ENCODE results near the gene TOR1A. TPM values are rescaled to one million over a fixed set of nuclear protein-coding genes. Genes with fewer than 3 reads are reported as not detected.

TOR1A gene
- total and polyA plus RNA-seq, 2 experiments from 2014 or later = 23.6 to 45.7 TPM

GRCh38 chr9:129802833-129803675, 20.9 kb downstream of the TOR1A start, which contains the start of gene TOR1B:
Gene TOR1B (plus strand): TSS chr9:129803184. CDS start chr9:129803213, 29 bp downstream.
- Histone ChIP-seq H4K20me1 (replicated peaks; ENCODE audit: insufficient read depth) (peaks cover 7% of the 10 kb centered on the region), H3K4me3 (peak within 1 kb of the TSS; percentile 94), H3K4me1 (ENCODE audit: insufficient read depth) (no peaks in the 10 kb centered on the region; the same call in 1 of the 2 replicates), H3K27ac (ENCODE audit: low read depth) (0 out of 2 replicates have a peak within 1 kb of the TSS, but pooled peaks have one; percentile 34), H3K36me3 (ENCODE audit: insufficient read depth) (no peaks in the 10 kb centered on the region), H3K9me2 (ENCODE audit: insufficient read depth) (no peaks in the 10 kb centered on the region), H3K27me3 (ENCODE audit: insufficient read depth) (no peaks in the 10 kb centered on the region), H3F3A (replicated peaks; ENCODE audit: low read depth) (no peaks in the 10 kb centered on the region), H3K79me2 (replicated peaks; ENCODE audit: insufficient read depth) (peaks cover 16% of the 10 kb centered on the region; the same call in 1 of the 2 replicates), H3K4me2 (peak within 1 kb of the TSS; percentile 99), H2AFZ (peak within 1 kb of the TSS; percentile 76)
- H3K9me3 Mint-ChIP-seq = no peaks in the 10 kb centered on the region; the same call in 2 of the 3 replicates
- ATAC-seq = peak; percentile 93
- peak within 1 kb of the TSS; percentile 70; the same call in 1 of the 2 replicates for H3K27ac Mint-ChIP-seq
- TF ChIP-seq POLR2AphosphoS5 (IDR thresholded peaks at IDR 0.05; ENCODE audit: low read depth) (peak; percentile 96), CREB1 (CRISPR knock-in tag; IDR thresholded peaks at IDR 0.05; ENCODE audit: low read depth) (peak; percentile 93), STAT1 (IDR thresholded peaks at IDR 0.05; ENCODE audit: unreplicated experiment) (no peak), EZH2 (IDR thresholded peaks at IDR 0.05; ENCODE audit: low read depth, unreplicated experiment) (no peak), NANOG (IDR thresholded peaks at IDR 0.05; ENCODE audit: borderline replicate concordance) (no peak), JUNB (IDR thresholded peaks at IDR 0.05; ENCODE audit: unreplicated experiment) (no peak), REST (IDR thresholded peaks at IDR 0.05; ENCODE audit: unreplicated experiment) (no peak), EZH2phosphoT487 (IDR thresholded peaks at IDR 0.05; ENCODE audit: unreplicated experiment) (no peak), ZNF114 (CRISPR knock-in tag; IDR thresholded peaks at IDR 0.05) (no peak), ZNF331 (CRISPR knock-in tag; IDR thresholded peaks at IDR 0.05; ENCODE audit: low read depth) (no peak)
- TF ChIP-seq, protein P1, sequence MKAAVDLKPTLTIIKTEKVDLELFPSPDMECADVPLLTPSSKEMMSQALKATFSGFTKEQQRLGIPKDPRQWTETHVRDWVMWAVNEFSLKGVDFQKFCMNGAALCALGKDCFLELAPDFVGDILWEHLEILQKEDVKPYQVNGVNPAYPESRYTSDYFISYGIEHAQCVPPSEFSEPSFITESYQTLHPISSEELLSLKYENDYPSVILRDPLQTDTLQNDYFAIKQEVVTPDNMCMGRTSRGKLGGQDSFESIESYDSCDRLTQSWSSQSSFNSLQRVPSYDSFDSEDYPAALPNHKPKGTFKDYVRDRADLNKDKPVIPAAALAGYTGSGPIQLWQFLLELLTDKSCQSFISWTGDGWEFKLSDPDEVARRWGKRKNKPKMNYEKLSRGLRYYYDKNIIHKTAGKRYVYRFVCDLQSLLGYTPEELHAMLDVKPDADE (IDR thresholded peaks at IDR 0.05) = peak; percentile 86
- TF ChIP-seq, protein P2, sequence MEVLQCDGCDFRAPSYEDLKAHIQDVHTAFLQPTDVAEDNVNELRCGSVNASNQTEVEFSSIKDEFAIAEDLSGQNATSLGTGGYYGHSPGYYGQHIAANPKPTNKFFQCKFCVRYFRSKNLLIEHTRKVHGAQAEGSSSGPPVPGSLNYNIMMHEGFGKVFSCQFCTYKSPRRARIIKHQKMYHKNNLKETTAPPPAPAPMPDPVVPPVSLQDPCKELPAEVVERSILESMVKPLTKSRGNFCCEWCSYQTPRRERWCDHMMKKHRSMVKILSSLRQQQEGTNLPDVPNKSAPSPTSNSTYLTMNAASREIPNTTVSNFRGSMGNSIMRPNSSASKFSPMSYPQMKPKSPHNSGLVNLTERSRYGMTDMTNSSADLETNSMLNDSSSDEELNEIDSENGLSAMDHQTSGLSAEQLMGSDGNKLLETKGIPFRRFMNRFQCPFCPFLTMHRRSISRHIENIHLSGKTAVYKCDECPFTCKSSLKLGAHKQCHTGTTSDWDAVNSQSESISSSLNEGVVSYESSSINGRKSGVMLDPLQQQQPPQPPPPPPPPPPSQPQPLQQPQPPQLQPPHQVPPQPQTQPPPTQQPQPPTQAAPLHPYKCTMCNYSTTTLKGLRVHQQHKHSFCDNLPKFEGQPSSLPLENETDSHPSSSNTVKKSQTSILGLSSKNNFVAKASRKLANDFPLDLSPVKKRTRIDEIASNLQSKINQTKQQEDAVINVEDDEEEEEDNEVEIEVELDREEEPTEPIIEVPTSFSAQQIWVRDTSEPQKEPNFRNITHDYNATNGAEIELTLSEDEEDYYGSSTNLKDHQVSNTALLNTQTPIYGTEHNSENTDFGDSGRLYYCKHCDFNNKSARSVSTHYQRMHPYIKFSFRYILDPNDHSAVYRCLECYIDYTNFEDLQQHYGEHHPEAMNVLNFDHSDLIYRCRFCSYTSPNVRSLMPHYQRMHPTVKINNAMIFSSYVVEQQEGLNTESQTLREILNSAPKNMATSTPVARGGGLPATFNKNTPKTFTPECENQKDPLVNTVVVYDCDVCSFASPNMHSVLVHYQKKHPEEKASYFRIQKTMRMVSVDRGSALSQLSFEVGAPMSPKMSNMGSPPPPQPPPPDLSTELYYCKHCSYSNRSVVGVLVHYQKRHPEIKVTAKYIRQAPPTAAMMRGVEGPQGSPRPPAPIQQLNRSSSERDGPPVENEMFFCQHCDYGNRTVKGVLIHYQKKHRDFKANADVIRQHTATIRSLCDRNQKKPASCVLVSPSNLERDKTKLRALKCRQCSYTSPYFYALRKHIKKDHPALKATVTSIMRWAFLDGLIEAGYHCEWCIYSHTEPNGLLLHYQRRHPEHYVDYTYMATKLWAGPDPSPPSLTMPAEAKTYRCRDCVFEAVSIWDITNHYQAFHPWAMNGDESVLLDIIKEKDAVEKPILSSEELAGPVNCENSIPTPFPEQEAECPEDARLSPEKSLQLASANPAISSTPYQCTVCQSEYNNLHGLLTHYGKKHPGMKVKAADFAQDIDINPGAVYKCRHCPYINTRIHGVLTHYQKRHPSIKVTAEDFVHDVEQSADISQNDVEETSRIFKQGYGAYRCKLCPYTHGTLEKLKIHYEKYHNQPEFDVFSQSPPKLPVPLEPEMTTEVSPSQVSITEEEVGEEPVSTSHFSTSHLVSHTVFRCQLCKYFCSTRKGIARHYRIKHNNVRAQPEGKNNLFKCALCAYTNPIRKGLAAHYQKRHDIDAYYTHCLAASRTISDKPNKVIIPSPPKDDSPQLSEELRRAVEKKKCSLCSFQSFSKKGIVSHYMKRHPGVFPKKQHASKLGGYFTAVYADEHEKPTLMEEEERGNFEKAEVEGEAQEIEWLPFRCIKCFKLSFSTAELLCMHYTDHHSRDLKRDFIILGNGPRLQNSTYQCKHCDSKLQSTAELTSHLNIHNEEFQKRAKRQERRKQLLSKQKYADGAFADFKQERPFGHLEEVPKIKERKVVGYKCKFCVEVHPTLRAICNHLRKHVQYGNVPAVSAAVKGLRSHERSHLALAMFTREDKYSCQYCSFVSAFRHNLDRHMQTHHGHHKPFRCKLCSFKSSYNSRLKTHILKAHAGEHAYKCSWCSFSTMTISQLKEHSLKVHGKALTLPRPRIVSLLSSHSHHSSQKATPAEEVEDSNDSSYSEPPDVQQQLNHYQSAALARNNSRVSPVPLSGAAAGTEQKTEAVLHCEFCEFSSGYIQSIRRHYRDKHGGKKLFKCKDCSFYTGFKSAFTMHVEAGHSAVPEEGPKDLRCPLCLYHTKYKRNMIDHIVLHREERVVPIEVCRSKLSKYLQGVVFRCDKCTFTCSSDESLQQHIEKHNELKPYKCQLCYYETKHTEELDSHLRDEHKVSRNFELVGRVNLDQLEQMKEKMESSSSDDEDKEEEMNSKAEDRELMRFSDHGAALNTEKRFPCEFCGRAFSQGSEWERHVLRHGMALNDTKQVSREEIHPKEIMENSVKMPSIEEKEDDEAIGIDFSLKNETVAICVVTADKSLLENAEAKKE (CRISPR knock-in tag; IDR thresholded peaks at IDR 0.05) = no peak
- TF ChIP-seq, protein P3, sequence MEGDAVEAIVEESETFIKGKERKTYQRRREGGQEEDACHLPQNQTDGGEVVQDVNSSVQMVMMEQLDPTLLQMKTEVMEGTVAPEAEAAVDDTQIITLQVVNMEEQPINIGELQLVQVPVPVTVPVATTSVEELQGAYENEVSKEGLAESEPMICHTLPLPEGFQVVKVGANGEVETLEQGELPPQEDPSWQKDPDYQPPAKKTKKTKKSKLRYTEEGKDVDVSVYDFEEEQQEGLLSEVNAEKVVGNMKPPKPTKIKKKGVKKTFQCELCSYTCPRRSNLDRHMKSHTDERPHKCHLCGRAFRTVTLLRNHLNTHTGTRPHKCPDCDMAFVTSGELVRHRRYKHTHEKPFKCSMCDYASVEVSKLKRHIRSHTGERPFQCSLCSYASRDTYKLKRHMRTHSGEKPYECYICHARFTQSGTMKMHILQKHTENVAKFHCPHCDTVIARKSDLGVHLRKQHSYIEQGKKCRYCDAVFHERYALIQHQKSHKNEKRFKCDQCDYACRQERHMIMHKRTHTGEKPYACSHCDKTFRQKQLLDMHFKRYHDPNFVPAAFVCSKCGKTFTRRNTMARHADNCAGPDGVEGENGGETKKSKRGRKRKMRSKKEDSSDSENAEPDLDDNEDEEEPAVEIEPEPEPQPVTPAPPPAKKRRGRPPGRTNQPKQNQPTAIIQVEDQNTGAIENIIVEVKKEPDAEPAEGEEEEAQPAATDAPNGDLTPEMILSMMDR (conservative IDR thresholded peaks at IDR 0.05; ENCODE audit: low read depth in 2 of 2) = no peak
- peaks cover 12% of the 10 kb centered on the region for H3K27me3 Mint-ChIP-seq (ENCODE audit: insufficient read depth, low read depth, poor library complexity)
- peaks cover 6% of the 10 kb centered on the region; the same call in 2 of the 3 replicates for H3K4me1 Mint-ChIP-seq
- H3K36me3 Mint-ChIP-seq (ENCODE audit: low read depth) = peaks cover 26% of the 10 kb centered on the region
- peak; percentile 98 for DNase-seq (ENCODE audit: low spot score)
- H3K4me3 Mint-ChIP-seq = peak within 1 kb of the TSS; percentile 80

Data from GM23338 (cell line).